ENCODE results near the gene PSAP. TPM values are rescaled to one million over a fixed set of nuclear protein-coding genes. Genes with fewer than 3 reads are reported as not detected.

PSAP gene
- total RNA-seq, 2 experiments from 2014 or later = 191 to 206 TPM

- POLR2A ChIA-PET = interaction anchor here (1.0 kb wide), 1 partner anchor 8 kb away, joined by 3 read pairs; no protein-coding TSS in a partner anchor
- H3K27ac ChIP-seq (ENCODE audit: low read depth in 1 of 2, low read length in 2 of 2) = no peak overlapping the region
- TF ChIP-seq CTCF (IDR thresholded peaks at IDR 0.05) = no peak
- H3K27me3 Mint-ChIP-seq = no peaks in the 10 kb centered on the region
- H3K27me3 ChIP-seq (ENCODE audit: control insufficient read depth in 1 of 2, insufficient read depth in 2 of 2, low read length in 2 of 2) = no peaks in the 10 kb centered on the region
- CTCF ChIA-PET = no interaction called here
- no peak overlapping the region for H3K4me3 ChIP-seq (ENCODE audit: low read length)
- no peak overlapping the region for H3K4me3 Mint-ChIP-seq
- DNase-seq = peak in 1 of 14 experiments; percentile 46
- no peaks in the 10 kb centered on the region for H3K9me3 ChIP-seq (ENCODE audit: control insufficient read depth in 1 of 2, insufficient read depth in 1 of 2, low read length in 2 of 2)
- H3K36me3 Mint-ChIP-seq (ENCODE audit: low read depth) = no peaks in the 10 kb centered on the region
- no peaks in the 10 kb centered on the region for H3K36me3 ChIP-seq (ENCODE audit: insufficient read depth, low read length)
- no peaks in the 10 kb centered on the region for H3K4me1 ChIP-seq (ENCODE audit: insufficient read depth, low read length)
- H3K4me1 Mint-ChIP-seq (ENCODE audit: low read depth) = no peaks in the 10 kb centered on the region
- no peak overlapping the region for H3K27ac Mint-ChIP-seq
- H3K9me3 Mint-ChIP-seq = no peaks in the 10 kb centered on the region
- ATAC-seq (ENCODE audit: poor library complexity) = no peak
- intact Hi-C loops (cut with DNase I, micrococcal nuclease) = loop anchor here in 1 of 2 experiments (10.0 kb wide), 2 partner anchors 767 to 837 kb away; partner anchors contain the start of genes MCU and MICU1
Observed at GRCh38 chr10:71857934-71858890, 7.2 kb upstream of the PSAP start.

- H3K27me3 Mint-ChIP-seq = no peaks in the 10 kb centered on the region
- intact Hi-C loops (cut with DNase I, micrococcal nuclease) = loop anchor here in 1 of 2 experiments (10.0 kb wide), 2 partner anchors 768 to 838 kb away; partner anchors contain the start of genes MCU and MICU1
- CTCF ChIA-PET = interaction anchor here (0.5 kb wide), 1 partner anchor 42 kb away, joined by 4 read pairs; no protein-coding TSS in a partner anchor
- DNase-seq = no peak
- H3K36me3 Mint-ChIP-seq (ENCODE audit: low read depth) = no peaks in the 10 kb centered on the region
- Histone ChIP-seq H3K27ac (ENCODE audit: low read depth in 1 of 2, low read length in 2 of 2) (no peak overlapping the region), H3K36me3 (ENCODE audit: insufficient read depth, low read length) (no peaks in the 10 kb centered on the region), H3K27me3 (ENCODE audit: control insufficient read depth in 1 of 2, insufficient read depth in 2 of 2, low read length in 2 of 2) (no peaks in the 10 kb centered on the region), H3K9me3 (ENCODE audit: control insufficient read depth in 1 of 2, insufficient read depth in 1 of 2, low read length in 2 of 2) (no peaks in the 10 kb centered on the region), H3K4me3 (ENCODE audit: low read length) (no peak overlapping the region), H3K4me1 (ENCODE audit: insufficient read depth, low read length) (peaks cover 3% of the 10 kb centered on the region)
- no peak for TF ChIP-seq CTCF (IDR thresholded peaks at IDR 0.05)
- no peaks in the 10 kb centered on the region for H3K9me3 Mint-ChIP-seq
- H3K4me1 Mint-ChIP-seq (ENCODE audit: low read depth) = peaks cover under 1% of the 10 kb centered on the region
- no peak for ATAC-seq (ENCODE audit: poor library complexity)
- H3K27ac Mint-ChIP-seq = no peak overlapping the region
- no peak overlapping the region for H3K4me3 Mint-ChIP-seq
- POLR2A ChIA-PET = no interaction called here
Observed at GRCh38 chr10:71856619-71857018, 5.6 kb upstream of the PSAP start.

GRCh38 chr10:71854031-71854430 is 3.0 kb upstream of the PSAP start:
- no peak overlapping the region for H3K27ac ChIP-seq (ENCODE audit: low read depth in 1 of 2, low read length in 2 of 2)
- DNase-seq = no peak
- Mint-ChIP-seq H3K9me3 (no peaks in the 10 kb centered on the region), H3K36me3 (ENCODE audit: low read depth) (peaks cover 7% of the 10 kb centered on the region), H3K4me1 (ENCODE audit: low read depth) (peaks cover 23% of the 10 kb centered on the region), H3K27me3 (no peaks in the 10 kb centered on the region), H3K4me3 (no peak overlapping the region), H3K27ac (no peak overlapping the region)
- H3K36me3 ChIP-seq (ENCODE audit: insufficient read depth, low read length) = no peaks in the 10 kb centered on the region
- H3K27me3 ChIP-seq (ENCODE audit: control insufficient read depth in 1 of 2, insufficient read depth in 2 of 2, low read length in 2 of 2) = no peaks in the 10 kb centered on the region
- CTCF ChIA-PET = no interaction called here
- intact Hi-C loops (cut with DNase I, micrococcal nuclease) = loop anchor here in 1 of 2 experiments (5.0 to 10.0 kb wide), 4 partner anchors 38 to 1617 kb away; partner anchors contain the start of genes MCU and MICU1
- peaks cover 20% of the 10 kb centered on the region for H3K4me1 ChIP-seq (ENCODE audit: insufficient read depth, low read length)
- TF ChIP-seq CTCF (IDR thresholded peaks at IDR 0.05) = no peak
- POLR2A ChIA-PET = no interaction called here
- no peak overlapping the region for H3K4me3 ChIP-seq (ENCODE audit: low read length)
- H3K9me3 ChIP-seq (ENCODE audit: control insufficient read depth in 1 of 2, insufficient read depth in 1 of 2, low read length in 2 of 2) = no peaks in the 10 kb centered on the region
- no peak for ATAC-seq (ENCODE audit: poor library complexity)

All from CD4-positive, alpha-beta T cell (primary cell).